ENCODE data around the gene DEFB128. TPM values are rescaled to one million over a fixed set of nuclear protein-coding genes. Genes with fewer than 3 reads are reported as not detected.
"Not testable (repeated sequence)": the region's sequence is repeated elsewhere in the genome, so short reads cannot be mapped to it uniquely, and the experiment has no call there.

Gene DEFB128
- total and polyA plus RNA-seq, 11 donors, result not detected

GRCh38 chr20:227439-228105 is 38.1 kb upstream of the DEFB128 start:
- DNase-seq, result no peak
- intact Hi-C loops (cut with DNase I), result no loop called here
- WGBS, 4 donors, result 70 to 86% (median 76%) methylated on average over 3 of the region's 3 CpGs
- TF ChIP-seq CTCF (IDR thresholded peaks at IDR 0.05), result no peak
- TF ChIP-seq POLR2A (IDR thresholded peaks at IDR 0.05), result no peak
- H3K27me3 ChIP-seq, result no peaks in the 10 kb centered on the region
- H3K9me3 ChIP-seq, result no peaks in the 10 kb centered on the region
- H3K27ac ChIP-seq, result peak overlapping the region in 1 of 12 donors; percentile 51
- H3K36me3 ChIP-seq, result no peaks in the 10 kb centered on the region
- H3K4me3 ChIP-seq, result no peak overlapping the region
- no peaks in the 10 kb centered on the region for H3K4me1 ChIP-seq
- no peak for ATAC-seq

- peaks cover 0 to 1% (median 0%) of the 10 kb centered on the region in 9 donors for H3K27me3 ChIP-seq
- no peak for ATAC-seq
- no peak for DNase-seq
- peak within 1 kb of the TSS in 1 of 12 donors; percentile 51 for H3K27ac ChIP-seq
- intact Hi-C loops (cut with DNase I), result no loop called here
- TF ChIP-seq CTCF (IDR thresholded peaks at IDR 0.05) (no peak), POLR2A (IDR thresholded peaks at IDR 0.05) (no peak)
- H3K4me3 ChIP-seq, result no peak within 1 kb of the TSS
- H3K36me3 ChIP-seq, result no peaks in the 10 kb centered on the region
- no peaks in the 10 kb centered on the region for H3K4me1 ChIP-seq
- 71 to 82% (median 76%) methylated on average over 3 of the region's 3 CpGs for WGBS, 4 donors
- no peaks in the 10 kb centered on the region for H3K9me3 ChIP-seq
These were observed 37.4 kb upstream of the DEFB128 start, which contains the start of gene DEFB129 for GRCh38 chr20:226958-227357. TSS of gene DEFB129 (plus strand) at chr20:227258. CDS start at chr20:227289, 31 bp downstream.

GRCh38 chr20:225879-226278 is 36.4 kb upstream of the DEFB128 start:
- 78 to 85% (median 80%) methylated on average over 3 of the region's 3 CpGs for WGBS, 4 donors
- DNase-seq, result not testable (repeated sequence)

GRCh38 chr20:221258-221830 is 31.8 kb upstream of the DEFB128 start:
- TF ChIP-seq POLR2A (IDR thresholded peaks at IDR 0.05) (no peak), CTCF (IDR thresholded peaks at IDR 0.05) (no peak)
- Histone ChIP-seq H3K27ac (no peak overlapping the region), H3K4me3 (no peak overlapping the region), H3K9me3 (no peaks in the 10 kb centered on the region), H3K4me1 (peaks cover 0 to 8% (median 0%) of the 10 kb centered on the region in 12 donors), H3K27me3 (peaks cover 0 to 14% (median 0%) of the 10 kb centered on the region in 9 donors), H3K36me3 (no peaks in the 10 kb centered on the region)
- DNase-seq (no peak), ATAC-seq (no peak)
- WGBS, 4 donors, result 42 to 51% (median 45%) methylated on average over 1 of the region's 1 CpG
- intact Hi-C loops (cut with DNase I), result no loop called here

More at GRCh38 chr20:225879-226278, 36.4 kb upstream of the DEFB128 start:
- H3K9me3 ChIP-seq; H3K36me3 ChIP-seq; H3K27ac ChIP-seq; ATAC-seq; H3K4me3 ChIP-seq; H3K4me1 ChIP-seq; intact Hi-C loops (cut with DNase I); H3K27me3 ChIP-seq: not testable (repeated sequence)
